PC-3 (cell line): ENCODE results near the gene CRABP2. TPM values are rescaled to one million over a fixed set of nuclear protein-coding genes. Genes with fewer than 3 reads are reported as not detected.

ENCODE experiments used
- ATAC-seq: fragments of 200-7000 bp; cut with Tn5 transposase; 2 replicates; pipeline ENCODE4 v1.9.1; 2020; ENCODE audit warnings: mild to moderate bottlenecking, moderate library complexity
- BruUV-seq: library from RNA; stranded (reverse); fragments of 400-500 nt; replicated peaks from 2 replicates; lab custom pipeline; 2021; lab: Mats Ljungman, UMichigan
- CTCF ChIA-PET: fragments of 300-600 bp; sonication (Branson Sonifier 250); formaldehyde crosslinking; loops from one replicate; lab custom pipeline; 2022; ENCODE audit warnings: antibody characterized with exemption; lab: Charles Lee
- POLR2A ChIA-PET: fragments of 300-600 bp; sonication (Branson Sonifier 250); formaldehyde crosslinking; loops from one replicate; lab custom pipeline; 2022; ENCODE audit warnings: antibody characterized with exemption; ENCODE audit not compliant: unreplicated experiment; lab: Charles Lee
- DNase-seq: peaks from one replicate; pipeline ENCODE4 v3.0.0-alpha.2; 2015
- H2AFZ ChIP-seq: fragments of 300-600 bp; sonication (generic); 2 replicates; pipeline ENCODE4 v1.6.0; 2016; ENCODE audit warnings: antibody characterized with exemption, low read length
- H3F3A ChIP-seq: fragments of 300-600 bp; sonication (generic); one replicate; pipeline ENCODE4 v1.6.0; 2017; ENCODE audit warnings: antibody characterized with exemption, low read length, control low read depth, mild to moderate bottlenecking; ENCODE audit not compliant: unreplicated experiment
- H3K27ac ChIP-seq: fragments of 300-600 bp; sonication (generic); 2 replicates; pipeline ENCODE4 v1.5.1; 2016; ENCODE audit warnings: mild to moderate bottlenecking, low read length
- H3K27me3 ChIP-seq: fragments of 300-600 bp; sonication (generic); 2 replicates; pipeline ENCODE4 v1.6.1; 2016; ENCODE audit warnings: low read length, mixed read lengths
- H3K36me3 ChIP-seq: fragments of 300-600 bp; sonication (generic); 2 replicates; pipeline ENCODE4 v1.6.1; 2016; ENCODE audit warnings: low read depth, mixed run types, low read length, mixed read lengths
- H3K4me1 ChIP-seq: fragments of 300-600 bp; sonication (generic); 2 replicates; pipeline ENCODE4 v1.5.1; 2016; ENCODE audit warnings: low read length; ENCODE audit not compliant: insufficient read depth
- H3K4me2 ChIP-seq: fragments of 300-600 bp; sonication (generic); 2 replicates; pipeline ENCODE4 v1.6.0; 2016; ENCODE audit warnings: low read length
- H3K4me3 ChIP-seq: fragments of 300-600 bp; sonication (generic); 2 replicates; pipeline ENCODE4 v1.5.1; 2016; ENCODE audit warnings: mild to moderate bottlenecking, low read length, mixed read lengths
- H3K79me2 ChIP-seq: fragments of 300-600 bp; sonication (generic); 2 replicates; pipeline ENCODE4 v1.6.1; 2017; ENCODE audit warnings: low read length, mixed read lengths
- H3K9ac ChIP-seq: fragments of 300-600 bp; sonication (generic); 2 replicates; pipeline ENCODE4 v1.6.0; 2016; ENCODE audit warnings: mild to moderate bottlenecking, low read length
- H3K9me2 ChIP-seq: fragments of 300-600 bp; sonication (generic); replicated peaks from 2 replicates; pipeline ENCODE4 v1.6.1; 2016; ENCODE audit warnings: mixed run types, low read length, mixed read lengths
- H3K9me3 ChIP-seq: fragments of 300-600 bp; sonication (generic); 2 replicates; pipeline ENCODE4 v1.6.1; 2016; ENCODE audit warnings: low read length, mixed read lengths
- H4K20me1 ChIP-seq: fragments of 300-600 bp; sonication (generic); 2 replicates; pipeline ENCODE4 v1.6.1; 2016; ENCODE audit warnings: low read length, mixed read lengths
- EZH2 ChIP-seq: fragments of 300-600 bp; sonication (generic); IDR thresholded peaks from one replicate; pipeline ENCODE4 v1.6.1; 2017; ENCODE audit warnings: antibody characterized with exemption, mild to moderate bottlenecking, low read length; ENCODE audit not compliant: unreplicated experiment
- EZH2phosphoT487 ChIP-seq: fragments of 300-600 bp; sonication (generic); IDR thresholded peaks from 2 replicates; pipeline ENCODE4 v1.6.1; 2018; ENCODE audit warnings: mild to moderate bottlenecking, antibody characterized with exemption, low read length, borderline replicate concordance
- intact Hi-C: fragments of 100-400 bp; cut with micrococcal nuclease; formaldehyde crosslinking; loops from 2 replicates; pipeline ENCODE4 v1.9.0; 2023
- total RNA-seq: library from RNA; depleted of rRNA; stranded (reverse); fragments of >200 nt; gene quantifications from 2 replicates; pipeline ENCODE4 v1.2.3, GENCODE V29; 2014
- TF ChIP-seq, protein P1 (sequence below): fragments of 300-600 bp; sonication (generic); conservative IDR thresholded peaks from 2 replicates; pipeline ENCODE4 v1.5.1; 2017; ENCODE audit warnings: antibody characterized with exemption, low read depth, mild to moderate bottlenecking, low read length

CRABP2 gene
- total RNA-seq, 1 experiment from 2014 or later: 120 TPM

DNA sequence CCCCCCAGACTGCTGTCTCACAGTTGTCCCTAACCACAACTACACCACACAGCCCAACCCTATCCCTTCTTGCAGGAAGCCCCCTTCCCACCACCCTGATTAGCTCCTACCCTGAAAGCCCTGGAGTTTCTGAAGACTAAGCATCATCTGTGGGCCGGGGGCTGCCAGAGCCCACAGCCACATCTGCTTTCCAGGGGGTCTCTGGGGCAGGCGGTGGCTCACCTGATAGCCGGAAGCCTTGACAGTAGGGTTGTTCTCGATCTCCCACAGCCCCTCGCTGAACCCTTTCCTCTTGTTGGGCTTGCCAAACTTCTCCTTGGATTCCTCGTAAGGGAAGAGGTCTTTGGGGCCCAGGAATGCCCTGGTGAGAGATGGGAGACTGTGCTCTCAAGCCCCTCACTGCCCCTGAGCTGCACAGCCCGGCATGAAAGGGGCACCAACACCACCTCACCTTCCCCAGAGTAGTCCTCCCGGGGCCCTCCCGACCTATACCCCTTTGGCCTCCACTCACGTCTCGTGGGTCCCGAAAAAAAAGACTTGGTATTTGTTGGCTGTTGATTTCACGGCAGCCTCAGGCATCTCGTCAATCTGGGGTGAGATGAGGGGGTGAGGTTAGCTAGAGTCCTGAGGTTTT, 39.5 kb upstream of the CRABP2 start:
- Histone ChIP-seq H4K20me1 (0 out of 2 replicates have a peak, but pooled peaks cover 5% of the 10 kb centered on the region), H3K36me3 (peaks cover 45% of the 10 kb centered on the region), H3K9me3 (no peaks in the 10 kb centered on the region), H2AFZ (no peak overlapping the region), H3K27ac (no peak overlapping the region), H3K27me3 (no peaks in the 10 kb centered on the region), H3K4me2 (no peak overlapping the region), H3K79me2 (peaks cover 68% of the 10 kb centered on the region), H3K4me3 (no peak overlapping the region), H3K4me1 (peaks cover 59% of the 10 kb centered on the region), H3K9ac (no peak overlapping the region), H3K9me2 (no peaks in the 10 kb centered on the region), H3F3A (peaks cover 23% of the 10 kb centered on the region)
- no TSS peak for BruUV-seq
- no peak for DNase-seq
- POLR2A ChIA-PET: no interaction called here
- intact Hi-C loops: no loop called here
- no peak for ATAC-seq
- no peak for TF ChIP-seq EZH2
- TF ChIP-seq, protein P1, sequence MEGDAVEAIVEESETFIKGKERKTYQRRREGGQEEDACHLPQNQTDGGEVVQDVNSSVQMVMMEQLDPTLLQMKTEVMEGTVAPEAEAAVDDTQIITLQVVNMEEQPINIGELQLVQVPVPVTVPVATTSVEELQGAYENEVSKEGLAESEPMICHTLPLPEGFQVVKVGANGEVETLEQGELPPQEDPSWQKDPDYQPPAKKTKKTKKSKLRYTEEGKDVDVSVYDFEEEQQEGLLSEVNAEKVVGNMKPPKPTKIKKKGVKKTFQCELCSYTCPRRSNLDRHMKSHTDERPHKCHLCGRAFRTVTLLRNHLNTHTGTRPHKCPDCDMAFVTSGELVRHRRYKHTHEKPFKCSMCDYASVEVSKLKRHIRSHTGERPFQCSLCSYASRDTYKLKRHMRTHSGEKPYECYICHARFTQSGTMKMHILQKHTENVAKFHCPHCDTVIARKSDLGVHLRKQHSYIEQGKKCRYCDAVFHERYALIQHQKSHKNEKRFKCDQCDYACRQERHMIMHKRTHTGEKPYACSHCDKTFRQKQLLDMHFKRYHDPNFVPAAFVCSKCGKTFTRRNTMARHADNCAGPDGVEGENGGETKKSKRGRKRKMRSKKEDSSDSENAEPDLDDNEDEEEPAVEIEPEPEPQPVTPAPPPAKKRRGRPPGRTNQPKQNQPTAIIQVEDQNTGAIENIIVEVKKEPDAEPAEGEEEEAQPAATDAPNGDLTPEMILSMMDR: no peak
- TF ChIP-seq EZH2phosphoT487: no peak
- CTCF ChIA-PET: interaction anchor here (0.7 kb wide), 1 partner anchor 56 kb away, joined by 6 read pairs; no protein-coding TSS in a partner anchor

- peaks cover 23% of the 10 kb centered on the region for H3F3A ChIP-seq
- peaks cover 43% of the 10 kb centered on the region for H3K36me3 ChIP-seq
- H3K27me3 ChIP-seq: no peaks in the 10 kb centered on the region
- intact Hi-C loops: no loop called here
- 0 out of 2 replicates have a peak, but pooled peaks cover 5% of the 10 kb centered on the region for H4K20me1 ChIP-seq
- H3K9me2 ChIP-seq: no peaks in the 10 kb centered on the region
- ChIA-PET POLR2A (no interaction called here), CTCF (interaction anchor here (0.7 kb wide), 1 partner anchor 55 kb away, joined by 6 read pairs; no protein-coding TSS in a partner anchor)
- no peak overlapping the region for H3K27ac ChIP-seq
- no peaks in the 10 kb centered on the region for H3K9me3 ChIP-seq
- ATAC-seq: no peak
- H3K4me2 ChIP-seq: no peak overlapping the region
- H3K4me3 ChIP-seq: no peak overlapping the region
- H2AFZ ChIP-seq: no peak overlapping the region
- no peak overlapping the region for H3K9ac ChIP-seq
- DNase-seq: no peak
- H3K4me1 ChIP-seq: peaks cover 54% of the 10 kb centered on the region
- BruUV-seq: no TSS peak
- TF ChIP-seq, protein P1: no peak
- H3K79me2 ChIP-seq: peaks cover 68% of the 10 kb centered on the region
Measured at GRCh38 chr1:156744344-156744743, 39.0 kb upstream of the CRABP2 start.
